ENCODE results near the gene MVB12B. TPM values are rescaled to one million over a fixed set of nuclear protein-coding genes. Genes with fewer than 3 reads are reported as not detected.

The MVB12B gene
- total RNA-seq, 1 donor from 2014 or later = 12.8 TPM

DNA sequence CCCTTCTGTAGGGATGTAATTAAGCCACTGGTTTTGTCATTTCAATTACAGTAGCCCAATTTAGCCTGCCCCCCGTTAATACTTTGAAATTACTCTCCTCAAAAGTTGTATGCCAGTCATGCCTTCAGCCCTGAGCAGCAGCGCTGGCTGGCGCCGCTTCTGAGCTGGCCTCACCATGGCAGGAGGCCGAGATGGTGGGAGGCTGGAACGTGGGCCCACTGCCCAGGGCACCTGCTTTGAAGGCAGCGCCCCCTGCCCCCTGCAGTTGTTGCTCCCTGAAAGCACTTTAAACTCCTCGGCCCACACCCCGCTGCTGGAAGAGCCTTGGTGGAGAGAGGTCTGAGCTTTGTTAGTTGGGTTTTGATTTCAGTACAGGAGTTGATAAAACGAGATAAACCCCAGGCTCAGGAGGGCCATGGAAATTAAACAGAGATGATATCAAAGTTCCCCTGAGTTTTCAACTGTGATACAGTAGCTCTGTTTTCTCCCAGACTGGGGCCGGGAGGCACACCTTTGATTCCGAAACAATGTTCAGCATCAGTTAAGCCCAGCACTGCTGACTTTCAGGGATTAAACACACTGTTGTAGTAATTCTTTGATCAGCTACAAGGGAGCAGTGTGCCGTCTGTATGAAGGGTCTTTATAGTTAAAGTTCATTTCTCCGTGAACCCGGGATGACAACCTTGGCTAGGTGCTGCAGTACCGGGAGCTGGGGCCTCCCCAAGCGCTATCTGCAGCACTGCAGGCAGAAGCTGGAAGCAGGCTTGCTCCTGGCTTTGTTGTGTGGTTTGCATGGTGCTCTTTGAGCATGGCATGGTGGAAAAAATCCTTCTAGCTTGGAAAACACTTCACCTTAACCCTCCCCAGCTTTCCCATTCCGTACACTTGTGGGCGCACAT lies 9.5 kb downstream of the MVB12B start:
- H2AFZ ChIP-seq (ENCODE audit: low read depth, low read length) = no peak overlapping the region
- H3K4me1 ChIP-seq (ENCODE audit: insufficient read depth, low read length) = peaks cover 10% of the 10 kb centered on the region
- H4K20me1 ChIP-seq (ENCODE audit: insufficient read depth, low read length) = peaks cover 66% of the 10 kb centered on the region
- TF ChIP-seq, protein P1, sequence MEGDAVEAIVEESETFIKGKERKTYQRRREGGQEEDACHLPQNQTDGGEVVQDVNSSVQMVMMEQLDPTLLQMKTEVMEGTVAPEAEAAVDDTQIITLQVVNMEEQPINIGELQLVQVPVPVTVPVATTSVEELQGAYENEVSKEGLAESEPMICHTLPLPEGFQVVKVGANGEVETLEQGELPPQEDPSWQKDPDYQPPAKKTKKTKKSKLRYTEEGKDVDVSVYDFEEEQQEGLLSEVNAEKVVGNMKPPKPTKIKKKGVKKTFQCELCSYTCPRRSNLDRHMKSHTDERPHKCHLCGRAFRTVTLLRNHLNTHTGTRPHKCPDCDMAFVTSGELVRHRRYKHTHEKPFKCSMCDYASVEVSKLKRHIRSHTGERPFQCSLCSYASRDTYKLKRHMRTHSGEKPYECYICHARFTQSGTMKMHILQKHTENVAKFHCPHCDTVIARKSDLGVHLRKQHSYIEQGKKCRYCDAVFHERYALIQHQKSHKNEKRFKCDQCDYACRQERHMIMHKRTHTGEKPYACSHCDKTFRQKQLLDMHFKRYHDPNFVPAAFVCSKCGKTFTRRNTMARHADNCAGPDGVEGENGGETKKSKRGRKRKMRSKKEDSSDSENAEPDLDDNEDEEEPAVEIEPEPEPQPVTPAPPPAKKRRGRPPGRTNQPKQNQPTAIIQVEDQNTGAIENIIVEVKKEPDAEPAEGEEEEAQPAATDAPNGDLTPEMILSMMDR (IDR thresholded peaks at IDR 0.05; ENCODE audit: insufficient read depth, low read depth, low read length) = no peak
- no peak for TF ChIP-seq EZH2 (IDR thresholded peaks at IDR 0.05; ENCODE audit: insufficient read depth, low read length)
- H3K4me3 Mint-ChIP-seq (ENCODE audit: unreplicated experiment) = no peak overlapping the region
- H3K79me2 ChIP-seq (ENCODE audit: insufficient read depth, low read length) = peaks cover 45% of the 10 kb centered on the region
- no peaks in the 10 kb centered on the region for H3K9me3 ChIP-seq (ENCODE audit: insufficient read depth, low read depth, low read length)
- H3K27me3 ChIP-seq (ENCODE audit: insufficient read depth, low read length) = no peaks in the 10 kb centered on the region
- H3K9me3 Mint-ChIP-seq (ENCODE audit: unreplicated experiment) = no peaks in the 10 kb centered on the region
- H3K9ac ChIP-seq (ENCODE audit: low read length) = no peak overlapping the region
- FAIRE-seq = no peak
- H3K4me3 ChIP-seq (ENCODE audit: insufficient read depth, low read depth, low read length) = no peak overlapping the region
- no peak overlapping the region for H3K27ac ChIP-seq (ENCODE audit: low read depth, low read length)
- no peaks in the 10 kb centered on the region for H3K27me3 Mint-ChIP-seq (ENCODE audit: low read depth, unreplicated experiment)
- peaks cover 12% of the 10 kb centered on the region for H3K4me1 Mint-ChIP-seq (ENCODE audit: low read depth, unreplicated experiment)
- no peak overlapping the region for H3K4me2 ChIP-seq (ENCODE audit: low read length)
- no peak for DNase-seq (ENCODE audit: low read depth)
- H3K36me3 ChIP-seq (ENCODE audit: insufficient read depth, low read length) = peaks cover 2% of the 10 kb centered on the region
- peaks cover 6% of the 10 kb centered on the region for H3K36me3 Mint-ChIP-seq (ENCODE audit: low read depth, unreplicated experiment)
- H3K27ac Mint-ChIP-seq (ENCODE audit: unreplicated experiment) = no peak overlapping the region

GRCh38 chr9:126336736-126337325 lies 10.2 kb downstream of the MVB12B start:
- no peaks in the 10 kb centered on the region for H3K9me3 Mint-ChIP-seq (ENCODE audit: unreplicated experiment)
- no peak overlapping the region for H3K27ac ChIP-seq (ENCODE audit: low read depth, low read length)
- H3K4me3 ChIP-seq (ENCODE audit: insufficient read depth, low read depth, low read length) = no peak overlapping the region
- DNase-seq (ENCODE audit: low read depth) = no peak
- H3K9me3 ChIP-seq (ENCODE audit: insufficient read depth, low read depth, low read length) = no peaks in the 10 kb centered on the region
- H3K4me3 Mint-ChIP-seq (ENCODE audit: unreplicated experiment) = no peak overlapping the region
- no peak overlapping the region for H3K4me2 ChIP-seq (ENCODE audit: low read length)
- no peak for TF ChIP-seq EZH2 (IDR thresholded peaks at IDR 0.05; ENCODE audit: insufficient read depth, low read length)
- TF ChIP-seq, protein P1 (IDR thresholded peaks at IDR 0.05; ENCODE audit: insufficient read depth, low read depth, low read length) = no peak
- H3K27ac Mint-ChIP-seq (ENCODE audit: unreplicated experiment) = no peak overlapping the region
- H4K20me1 ChIP-seq (ENCODE audit: insufficient read depth, low read length) = peaks cover 59% of the 10 kb centered on the region
- peaks cover 10% of the 10 kb centered on the region for H3K4me1 ChIP-seq (ENCODE audit: insufficient read depth, low read length)
- no peaks in the 10 kb centered on the region for H3K27me3 ChIP-seq (ENCODE audit: insufficient read depth, low read length)
- peaks cover 45% of the 10 kb centered on the region for H3K79me2 ChIP-seq (ENCODE audit: insufficient read depth, low read length)
- no peaks in the 10 kb centered on the region for H3K27me3 Mint-ChIP-seq (ENCODE audit: low read depth, unreplicated experiment)
- H3K36me3 Mint-ChIP-seq (ENCODE audit: low read depth, unreplicated experiment) = peaks cover 7% of the 10 kb centered on the region
- no peak for FAIRE-seq
- no peak overlapping the region for H3K9ac ChIP-seq (ENCODE audit: low read length)
- peaks cover 5% of the 10 kb centered on the region for H3K36me3 ChIP-seq (ENCODE audit: insufficient read depth, low read length)
- peaks cover 18% of the 10 kb centered on the region for H3K4me1 Mint-ChIP-seq (ENCODE audit: low read depth, unreplicated experiment)
- no peak overlapping the region for H2AFZ ChIP-seq (ENCODE audit: low read depth, low read length)

All from astrocyte (in vitro differentiated cells and primary cell).